ENCODE measurements around the gene MUCL3.
"Not testable (repeated sequence)": the region's sequence is repeated elsewhere in the genome, so short reads cannot be mapped to it uniquely, and the experiment has no call there.

MUCL3 gene
- 0 reads per million in 2 experiments for total RNA-seq

GRCh38 chr6:30940361-30940986 is at the start of gene MUCL3:
Gene MUCL3, plus strand, starts transcription at chr6:30940973. Its CDS starts 27 bp downstream, at chr6:30941000.
- DNase-seq (ENCODE audit: low read depth), result no peak

GRCh38 chr6:30891450-30891723 is 49.4 kb upstream of the MUCL3 start:
- DNase-seq (ENCODE audit: low read depth), result no peak

- DNase-seq (ENCODE audit: low read depth), result no peak
These were observed 48.8 kb upstream of the MUCL3 start for GRCh38 chr6:30891816-30892538.

- no peak for DNase-seq (ENCODE audit: low read depth)
These were observed 47.7 kb upstream of the MUCL3 start for GRCh38 chr6:30893001-30893591.

- DNase-seq (ENCODE audit: low read depth), result no peak
These were observed 47.1 kb upstream of the MUCL3 start for GRCh38 chr6:30893666-30894065.

GRCh38 chr6:30894381-30894780 is 46.4 kb upstream of the MUCL3 start:
- no peak for DNase-seq (ENCODE audit: low read depth)

GRCh38 chr6:30894935-30895334 is 45.8 kb upstream of the MUCL3 start:
- DNase-seq (ENCODE audit: low read depth), result no peak

- no peak for DNase-seq (ENCODE audit: low read depth)
These were observed 45.4 kb upstream of the MUCL3 start for GRCh38 chr6:30895343-30895742.

- DNase-seq (ENCODE audit: low read depth), result no peak
These were observed 44.2 kb upstream of the MUCL3 start for GRCh38 chr6:30896541-30896940.

GRCh38 chr6:30897882-30898281 is 42.9 kb upstream of the MUCL3 start:
- no peak for DNase-seq (ENCODE audit: low read depth)

GRCh38 chr6:30898750-30899360 is 41.9 kb upstream of the MUCL3 start:
- no peak for DNase-seq (ENCODE audit: low read depth)

- no peak for DNase-seq (ENCODE audit: low read depth)
These were observed 39.8 kb upstream of the MUCL3 start for GRCh38 chr6:30900863-30901417.

- no peak for DNase-seq (ENCODE audit: low read depth)
These were observed 39.3 kb upstream of the MUCL3 start for GRCh38 chr6:30901436-30901835.

- DNase-seq (ENCODE audit: low read depth), result not testable (repeated sequence)
These were observed 38.6 kb upstream of the MUCL3 start for GRCh38 chr6:30902196-30902595.

GRCh38 chr6:30902709-30903108 is 38.1 kb upstream of the MUCL3 start:
- DNase-seq (ENCODE audit: low read depth), result no peak

- DNase-seq (ENCODE audit: low read depth), result no peak
These were observed 37.5 kb upstream of the MUCL3 start for GRCh38 chr6:30903236-30903635.

GRCh38 chr6:30907290-30907757 is 33.4 kb upstream of the MUCL3 start:
- not testable (repeated sequence) for DNase-seq (ENCODE audit: low read depth)

- DNase-seq (ENCODE audit: low read depth), result peak; percentile 93
These were observed 32.8 kb upstream of the MUCL3 start, which contains the start of gene GTF2H4 for GRCh38 chr6:30907758-30908591. Gene GTF2H4, plus strand, starts transcription at chr6:30908207.

GRCh38 chr6:30908700-30909099 is 32.1 kb upstream of the MUCL3 start:
- no peak for DNase-seq (ENCODE audit: low read depth)

- DNase-seq (ENCODE audit: low read depth), result not testable (repeated sequence)
These were observed 30.3 kb upstream of the MUCL3 start for GRCh38 chr6:30910473-30910872.

GRCh38 chr6:30912746-30913520 is 27.8 kb upstream of the MUCL3 start:
- no peak for DNase-seq (ENCODE audit: low read depth)

All from T follicular helper cell (primary cell).